DND-41 (cell line): Measurements from ENCODE around the gene GNAI2.

ENCODE experiments used
- CTCF ChIP-seq: IDR thresholded peaks from 2 replicates; pipeline ENCODE4 v1.5.1; 2012; ENCODE audit warnings: borderline replicate concordance, low read length, moderate library complexity, mild to moderate bottlenecking; ENCODE audit not compliant: poor library complexity, severe bottlenecking; ENCODE audit errors: extremely low read depth
- EZH2 ChIP-seq: IDR thresholded peaks from 3 replicates; pipeline ENCODE4 v1.6.1; 2012; ENCODE audit warnings: borderline replicate concordance, low read depth, mild to moderate bottlenecking, moderate library complexity, low read length, inconsistent platforms; ENCODE audit not compliant: severe bottlenecking

GRCh38 chr3:50195501-50196252 is 40.3 kb upstream of the GNAI2 start:
- no peak for TF ChIP-seq CTCF
- TF ChIP-seq EZH2: no peak
